SKM-1 (cell line): ENCODE measurements around the gene UBE3C.
"Not testable (repeated sequence)": the region's sequence is repeated elsewhere in the genome, so short reads cannot be mapped to it uniquely, and the experiment has no call there.

Source experiments
- DNase-seq: peaks from one replicate; lab custom pipeline; 2025; ENCODE audit not compliant: unreplicated experiment; lab: John Stamatoyannopoulos, UW

Gene UBE3C

GRCh38 chr7:157233677-157234076 is 95.0 kb downstream of the UBE3C start:
- no peak for DNase-seq

GRCh38 chr7:157234271-157234670 is 95.5 kb downstream of the UBE3C start:
- no peak for DNase-seq

GRCh38 chr7:157235357-157236333 is 96.9 kb downstream of the UBE3C start:
- DNase-seq, result no peak

GRCh38 chr7:157238087-157238486 is 99.4 kb downstream of the UBE3C start:
- DNase-seq, result no peak

- no peak for DNase-seq
These were observed 101.0 kb downstream of the UBE3C start for GRCh38 chr7:157239571-157240270.

GRCh38 chr7:157241631-157242030 is 102.9 kb downstream of the UBE3C start:
- no peak for DNase-seq

GRCh38 chr7:157244516-157245294 is 106.0 kb downstream of the UBE3C start:
- DNase-seq, result no peak

- no peak for DNase-seq
These were observed 107.3 kb downstream of the UBE3C start for GRCh38 chr7:157246052-157246451.

- DNase-seq, result no peak
These were observed 109.9 kb downstream of the UBE3C start for GRCh38 chr7:157248659-157249058.

- no peak for DNase-seq
These were observed 112.0 kb downstream of the UBE3C start for GRCh38 chr7:157250605-157251228.

GRCh38 chr7:157251817-157252216 is 113.1 kb downstream of the UBE3C start:
- not testable (repeated sequence) for DNase-seq

GRCh38 chr7:157253850-157254249 is 115.1 kb downstream of the UBE3C start:
- no peak for DNase-seq

GRCh38 chr7:157254781-157255180 is 116.1 kb downstream of the UBE3C start:
- not testable (repeated sequence) for DNase-seq

- no peak for DNase-seq
These were observed 116.5 kb downstream of the UBE3C start for GRCh38 chr7:157255201-157255606.

GRCh38 chr7:157263156-157263555 is 124.4 kb downstream of the UBE3C start:
- no peak for DNase-seq

GRCh38 chr7:157265051-157265450 is 126.3 kb downstream of the UBE3C start:
- no peak for DNase-seq

GRCh38 chr7:157266272-157266671 is 127.5 kb downstream of the UBE3C start:
- no peak for DNase-seq

- no peak for DNase-seq
These were observed 128.8 kb downstream of the UBE3C start for GRCh38 chr7:157267516-157267915.

- DNase-seq, result no peak
These were observed 129.2 kb downstream of the UBE3C start for GRCh38 chr7:157267956-157268355.

- DNase-seq, result no peak
These were observed 129.8 kb downstream of the UBE3C start for GRCh38 chr7:157268540-157268939.
